K562 (cell line): ENCODE results near the gene UBE2Q1. TPM values are rescaled to one million over a fixed set of nuclear protein-coding genes. Genes with fewer than 3 reads are reported as not detected.

Experiments used
- ARID2 ChIP-seq: fragments of 450-650 bp; IDR thresholded peaks from 2 replicates; pipeline ENCODE4 v1.6.1; 2017; ENCODE audit warnings: antibody characterized with exemption, mild to moderate bottlenecking
- E2F6 ChIP-seq, 2 experiments: IDR thresholded peaks; 2 replicates each; pipeline ENCODE4 v1.6.1; 2011; ENCODE audit warnings: borderline replicate concordance in 1 of 2, control low read depth in 1 of 2, low read depth in 1 of 2, low read length in 1 of 2, mild to moderate bottlenecking in 1 of 2, mixed read lengths in 1 of 2, moderate library complexity in 1 of 2; ENCODE audit not compliant: insufficient read depth in 1 of 2, insufficient read length in 1 of 2, poor library complexity in 1 of 2, severe bottlenecking in 1 of 2; ENCODE audit errors: extremely low read depth in 1 of 2
- GABPA ChIP-seq: fragments of 200-800 bp; sonication (Bioruptor generic); conservative IDR thresholded peaks from 2 replicates; pipeline ENCODE4 v1.6.1; 2016; ENCODE audit warnings: low read depth, missing genetic modification characterization, missing compliant biosample characterization
- HNRNPH1 ChIP-seq: fragments of 200-400 bp; formaldehyde crosslinking; optimal IDR thresholded peaks from 2 replicates; pipeline ENCODE3; 2017; ENCODE audit warnings: low read depth, mild to moderate bottlenecking, low read length, moderate library complexity
- MBD1 ChIP-seq: fragments of 250-450 bp; sonication (Bioruptor Pico); IDR thresholded peaks from 2 replicates; pipeline ENCODE4 v1.8.0; 2022; ENCODE audit warnings: inconsistent platforms
- MNT ChIP-seq, 2 experiments: fragments of 450-650 bp; conservative IDR thresholded peaks; 2 replicates each; pipeline ENCODE4 v1.6.1; 2017; ENCODE audit warnings: mild to moderate bottlenecking in 2 of 2, moderate library complexity in 2 of 2
- RHOXF2B ChIP-seq: fragments of 250-450 bp; sonication (Bioruptor Pico); conservative IDR thresholded peaks from 2 replicates; pipeline ENCODE4 v1.5.1; 2021
- SRF ChIP-seq, 2 experiments: fragments of 250-450, 450-650 bp in 1 of 2; sonication (Bioruptor Pico) in 1 of 2; sonication (generic) in 1 of 2; formaldehyde crosslinking; IDR thresholded peaks; 2 replicates each; pipeline versions ENCODE4 v1.5.0 to v1.5.1; 2020 to 2022; ENCODE audit warnings: mild to moderate bottlenecking in 1 of 2, missing genetic modification reagents in 1 of 2
- TRIM24 ChIP-seq, 2 experiments: fragments of 450-650 bp; IDR thresholded peaks; 2 replicates each; pipeline ENCODE4 v1.6.1; 2016
- ZFP30 ChIP-seq: fragments of 250-450 bp; sonication (Bioruptor Pico); IDR thresholded peaks from 2 replicates; pipeline ENCODE4 v1.8.0; 2022; ENCODE audit warnings: moderate library complexity, mild to moderate bottlenecking, inconsistent platforms, borderline replicate concordance
- ZFP91 ChIP-seq: sonication (generic); formaldehyde crosslinking; IDR thresholded peaks from 2 replicates; pipeline ENCODE4 v1.8.0; 2022; ENCODE audit warnings: mild to moderate bottlenecking, missing genetic modification reagents
- ZNF224 ChIP-seq: sonication (generic); formaldehyde crosslinking; IDR thresholded peaks from 2 replicates; pipeline ENCODE4 v1.8.0; 2022; ENCODE audit warnings: mild to moderate bottlenecking, missing genetic modification reagents
- ZNF766 ChIP-seq: fragments of 200-800 bp; sonication (Bioruptor generic); conservative IDR thresholded peaks from 2 replicates; pipeline ENCODE4 v1.6.1; 2016; ENCODE audit warnings: missing genetic modification characterization, missing compliant biosample characterization
- polyA plus RNA-seq, 8 experiments: library from polyadenylated mRNA; depleted of rRNA in 4 of 8; stranded (reverse) in 5 of 8; unstranded in 3 of 8; fragments of >200 nt; fragmentation: Nextera tagmentation in 2 of 8; fragmentation: Illumina TruSeq in 1 of 8; extraction: Ambion mirVana in 2 of 8; extraction: Trizol in 1 of 8; gene quantifications; 2 replicates each; pipeline versions ENCODE4 v1.2.1 to v1.2.3, GENCODE V29; 2011 to 2014; ENCODE audit warnings: inconsistent platforms in 1 of 8, missing spikeins in 1 of 8
- total RNA-seq, 7 experiments: library from RNA; depleted of rRNA in 6 of 7; stranded (reverse); fragments of >200 nt in 6 of 7; fragmentation: Illumina TruSeq in 2 of 7; extraction: Trizol in 2 of 7; gene quantifications; 2 replicates each; pipeline versions ENCODE4 v1.2.1 to v1.2.3, GENCODE V29; 2011 to 2021; ENCODE audit warnings: low replicate concordance in 1 of 7
- TF ChIP-seq, protein P1 (sequence below): sonication (generic); formaldehyde crosslinking; IDR thresholded peaks from 2 replicates; pipeline ENCODE4 v1.8.0; 2022; ENCODE audit warnings: missing genetic modification reagents, mild to moderate bottlenecking, borderline replicate concordance
- TF ChIP-seq, protein P2 (sequence below): sonication (generic); formaldehyde crosslinking; IDR thresholded peaks from 2 replicates; pipeline ENCODE4 v1.8.1; 2022; ENCODE audit warnings: missing genetic modification reagents

Gene UBE2Q1
- total and polyA plus RNA-seq, 9 of the 15 experiments (the other 6 are each of a cell fraction or from before 2014, with no cell fraction given), result 8.0 to 58.8 (median 27.6) TPM

DNA sequence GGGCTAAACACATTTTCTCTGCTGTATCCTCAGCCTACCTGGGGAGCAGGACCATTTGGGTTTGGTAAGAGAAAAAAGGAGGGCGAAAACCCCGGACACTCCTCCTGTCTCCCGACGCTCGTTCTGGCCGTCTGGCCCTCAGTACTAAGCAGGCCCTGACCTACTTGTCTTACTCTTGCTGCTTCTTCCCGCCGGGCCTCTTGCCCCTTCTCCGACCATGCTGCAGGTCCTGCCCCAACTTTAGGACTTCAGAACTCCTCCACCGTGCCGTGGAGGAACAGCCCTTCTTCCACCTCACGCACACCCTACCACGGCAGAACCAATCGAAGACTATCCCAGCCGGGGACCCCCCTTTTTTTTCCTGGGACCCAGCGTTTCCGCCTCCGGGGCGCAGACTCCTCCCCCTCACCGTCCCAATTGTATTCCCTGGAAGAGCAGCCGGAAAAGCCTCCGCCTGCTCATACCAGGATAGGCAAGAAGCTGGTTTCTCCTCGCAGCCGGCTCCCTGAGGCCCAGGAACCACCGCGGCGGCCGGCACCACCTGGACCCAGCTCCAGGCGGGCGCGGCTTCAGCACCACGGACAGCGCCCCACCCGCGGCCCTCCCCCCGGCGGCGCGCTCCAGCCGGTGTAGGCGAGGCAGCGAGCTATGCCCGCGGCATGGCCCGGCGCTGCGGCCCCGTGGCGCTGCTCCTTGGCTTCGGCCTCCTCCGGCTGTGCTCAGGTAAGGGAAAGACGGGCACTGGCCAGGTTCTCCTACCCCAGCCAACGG lies 9.1 kb upstream of the UBE2Q1 start, which contains the start of gene CHRNB2 (continued):
- TF ChIP-seq, protein P1, sequence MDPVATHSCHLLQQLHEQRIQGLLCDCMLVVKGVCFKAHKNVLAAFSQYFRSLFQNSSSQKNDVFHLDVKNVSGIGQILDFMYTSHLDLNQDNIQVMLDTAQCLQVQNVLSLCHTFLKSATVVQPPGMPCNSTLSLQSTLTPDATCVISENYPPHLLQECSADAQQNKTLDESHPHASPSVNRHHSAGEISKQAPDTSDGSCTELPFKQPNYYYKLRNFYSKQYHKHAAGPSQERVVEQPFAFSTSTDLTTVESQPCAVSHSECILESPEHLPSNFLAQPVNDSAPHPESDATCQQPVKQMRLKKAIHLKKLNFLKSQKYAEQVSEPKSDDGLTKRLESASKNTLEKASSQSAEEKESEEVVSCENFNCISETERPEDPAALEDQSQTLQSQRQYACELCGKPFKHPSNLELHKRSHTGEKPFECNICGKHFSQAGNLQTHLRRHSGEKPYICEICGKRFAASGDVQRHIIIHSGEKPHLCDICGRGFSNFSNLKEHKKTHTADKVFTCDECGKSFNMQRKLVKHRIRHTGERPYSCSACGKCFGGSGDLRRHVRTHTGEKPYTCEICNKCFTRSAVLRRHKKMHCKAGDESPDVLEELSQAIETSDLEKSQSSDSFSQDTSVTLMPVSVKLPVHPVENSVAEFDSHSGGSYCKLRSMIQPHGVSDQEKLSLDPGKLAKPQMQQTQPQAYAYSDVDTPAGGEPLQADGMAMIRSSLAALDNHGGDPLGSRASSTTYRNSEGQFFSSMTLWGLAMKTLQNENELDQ (CRISPR knock-in tag), result peak; percentile 86; the same call in 1 of the 2 replicates
- TF ChIP-seq ZFP30 (CRISPR knock-in tag) (no peak), MBD1 (no peak), ZNF224 (CRISPR knock-in tag) (peak; percentile 90), MNT (conservative IDR thresholded peaks at IDR 0.05) (peak; percentile 19 to 73; a peak in 2 of 4 replicates), GABPA (tag) (no peak), ZNF766 (peak; percentile 68; the same call in 1 of the 2 replicates), TRIM24 (IDR thresholded peaks at IDR 0.05) (no peak), ZFP91 (CRISPR knock-in tag) (no peak), E2F6 (IDR thresholded peaks at IDR 0.05; ENCODE audit: borderline replicate concordance in 1 of 2, extremely low read depth in 1 of 2, insufficient read depth in 1 of 2, insufficient read length in 1 of 2, low read depth in 1 of 2, low read length in 1 of 2, poor library complexity in 1 of 2, severe bottlenecking in 1 of 2) (peak in 1 of 2 experiments; percentile 36), RHOXF2B (CRISPR knock-in tag) (no peak), SRF (CRISPR knock-in tag; IDR thresholded peaks at IDR 0.05) (peak in 1 of 2 experiments; percentile 58; a peak in 1 of 4 replicates), HNRNPH1 (no peak), ARID2 (no peak)
- TF ChIP-seq, protein P2, sequence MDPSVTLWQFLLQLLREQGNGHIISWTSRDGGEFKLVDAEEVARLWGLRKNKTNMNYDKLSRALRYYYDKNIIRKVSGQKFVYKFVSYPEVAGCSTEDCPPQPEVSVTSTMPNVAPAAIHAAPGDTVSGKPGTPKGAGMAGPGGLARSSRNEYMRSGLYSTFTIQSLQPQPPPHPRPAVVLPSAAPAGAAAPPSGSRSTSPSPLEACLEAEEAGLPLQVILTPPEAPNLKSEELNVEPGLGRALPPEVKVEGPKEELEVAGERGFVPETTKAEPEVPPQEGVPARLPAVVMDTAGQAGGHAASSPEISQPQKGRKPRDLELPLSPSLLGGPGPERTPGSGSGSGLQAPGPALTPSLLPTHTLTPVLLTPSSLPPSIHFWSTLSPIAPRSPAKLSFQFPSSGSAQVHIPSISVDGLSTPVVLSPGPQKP (CRISPR knock-in tag), result no peak
